Measurements from ENCODE around the gene NAMPT. TPM values are rescaled to one million over a fixed set of nuclear protein-coding genes. Genes with fewer than 3 reads are reported as not detected.

Gene NAMPT
- total and polyA plus RNA-seq, 9 of the 15 experiments (the other 6 are each of a cell fraction or from before 2014, with no cell fraction given), result 41.1 to 160 (median 106) TPM

- TF ChIP-seq CREB1 (IDR thresholded peaks at IDR 0.05) (peak; percentile 91), CREB1 (CRISPR knock-in tag; IDR thresholded peaks at IDR 0.05) (peak; percentile 94), SMAD4 (CRISPR knock-in tag; conservative IDR thresholded peaks at IDR 0.05) (peak; percentile 93; the same call in 1 of the 2 replicates), CCAR2 (IDR thresholded peaks at IDR 0.05; ENCODE audit: low read depth, low read length) (no peak), ZNF75A (CRISPR knock-in tag; IDR thresholded peaks at IDR 0.05) (peak; percentile 52; the same call in 1 of the 2 replicates), ETS1 (conservative IDR thresholded peaks at IDR 0.05; ENCODE audit: control insufficient read depth, low read depth, low read length) (0 out of 2 replicates have a peak, but pooled peaks have one; percentile 56), CC2D1A (IDR thresholded peaks at IDR 0.05) (peak; percentile 63; the same call in 1 of the 2 replicates), FOXP1 (CRISPR knock-in tag; IDR thresholded peaks at IDR 0.05) (peak; percentile 10; the same call in 1 of the 2 replicates), TFAM (CRISPR knock-in tag; conservative IDR thresholded peaks at IDR 0.05) (no peak), PTRF (tag; IDR thresholded peaks at IDR 0.05) (no peak), FUS (optimal IDR thresholded peaks at IDR 0.05; ENCODE audit: low read depth, low read length) (peak; percentile 45), ELK1 (CRISPR knock-in tag; IDR thresholded peaks at IDR 0.05) (no peak), NFRKB (IDR thresholded peaks at IDR 0.05; ENCODE audit: low read depth) (peak; percentile 93), KHSRP (IDR thresholded peaks at IDR 0.05) (no peak), FOXP4 (CRISPR knock-in tag; IDR thresholded peaks at IDR 0.05; ENCODE audit: borderline replicate concordance) (peak; percentile 91), JUN (IDR thresholded peaks at IDR 0.05; ENCODE audit: borderline replicate concordance, low read depth, low read length) (0 out of 2 replicates have a peak, but pooled peaks have one; percentile 56), JUN (CRISPR knock-in tag; IDR thresholded peaks at IDR 0.05; ENCODE audit: borderline replicate concordance) (no peak), FOXO4 (CRISPR knock-in tag; IDR thresholded peaks at IDR 0.05) (no peak), KDM5B (IDR thresholded peaks at IDR 0.05; ENCODE audit: insufficient replicate concordance, low read depth, low read length) (peak; percentile 74), ZNF224 (CRISPR knock-in tag; IDR thresholded peaks at IDR 0.05) (no peak), NEUROD1 (IDR thresholded peaks at IDR 0.05; ENCODE audit: borderline replicate concordance, low read depth, low read length, partially characterized antibody) (no peak), NCOA1 (IDR thresholded peaks at IDR 0.05; ENCODE audit: low read depth) (no peak; the same call in 1 of the 2 replicates), NCOA2 (IDR thresholded peaks at IDR 0.05; ENCODE audit: partially characterized antibody in 2 of 2) (no peak)
Measured at GRCh38 chr7:106285051-106285854, 470 bp upstream of the NAMPT start (continued).

All from K562 (cell line).